Measurements from ENCODE around the gene NR3C2. TPM values are rescaled to one million over a fixed set of nuclear protein-coding genes. Genes with fewer than 3 reads are reported as not detected.

Gene NR3C2
- total and polyA plus RNA-seq, 2 of the 4 experiments (the other 2 are of a cell fraction), result 1.1 to 2.3 TPM

- no peak overlapping the region for H3K14ac ChIP-seq (replicated peaks; ENCODE audit: low read depth, low read length)
- no peak overlapping the region for H2AK9ac ChIP-seq (replicated peaks; ENCODE audit: low read depth, low read length, poor library complexity)
- H2BK15ac ChIP-seq (ENCODE audit: low read depth, low read length), result no peak overlapping the region
- no peaks in the 10 kb centered on the region for H3K36me3 ChIP-seq (ENCODE audit: control insufficient read depth, insufficient read depth, low read length)
- no peaks in the 10 kb centered on the region; the same call in 1 of the 2 replicates for H3K27me3 ChIP-seq (ENCODE audit: control insufficient read depth, insufficient read depth, low read length)
- ATAC-seq (ENCODE audit: low read depth) (no peak), DNase-seq (no peak)
- H3K27ac ChIP-seq (ENCODE audit: insufficient read depth, low read length), result no peak overlapping the region
- no peak overlapping the region for H3K9ac ChIP-seq (ENCODE audit: low read depth, low read length)
- H3K18ac ChIP-seq (ENCODE audit: low read depth, low read length), result no peak overlapping the region
- no peak overlapping the region for H4K5ac ChIP-seq (ENCODE audit: low read depth, low read length)
- no peaks in the 10 kb centered on the region for H3K79me1 ChIP-seq (ENCODE audit: low read depth in 1 of 2, low read length in 2 of 2)
- CTCF ChIA-PET, result no interaction called here
- H3K4ac ChIP-seq (ENCODE audit: low read depth, low read length), result no peak overlapping the region
- no peak overlapping the region for H4K8ac ChIP-seq (ENCODE audit: low read depth in 2 of 2, low read length in 2 of 2)
- WGBS, 2 experiments (ENCODE audit: extremely low coverage in 2 of 2, insufficient read length in 1 of 2), result no CpG with 5 or more reads among the region's 2 CpGs
- no peak overlapping the region for H2BK5ac ChIP-seq (ENCODE audit: low read depth, low read length, poor library complexity, severe bottlenecking)
- H3K23ac ChIP-seq (ENCODE audit: low read depth, low read length), result no peak overlapping the region
- no peak overlapping the region for H2AK5ac ChIP-seq (ENCODE audit: low read depth, low read length)
- no peak overlapping the region for H3K4me3 ChIP-seq (ENCODE audit: insufficient read depth, low read depth, low read length)
- no peak overlapping the region for H2AFZ ChIP-seq (replicated peaks; ENCODE audit: low read length, poor library complexity)
- no peaks in the 10 kb centered on the region for H3K9me1 ChIP-seq (ENCODE audit: insufficient read depth, low read length)
- no peak overlapping the region for H3K4me2 ChIP-seq (ENCODE audit: low read depth, low read length)
- BruUV-seq (replicated peaks), result no TSS peak
- intact Hi-C loops (cut with micrococcal nuclease), result no loop called here
- TF ChIP-seq MAFK (IDR thresholded peaks at IDR 0.05; ENCODE audit: low read depth, low read length), result no peak
- no peak for TF ChIP-seq USF2 (IDR thresholded peaks at IDR 0.05; ENCODE audit: low read depth, low read length)
- no peak for TF ChIP-seq BHLHE40 (IDR thresholded peaks at IDR 0.05; ENCODE audit: low read depth, low read length)
- TF ChIP-seq RFX5 (IDR thresholded peaks at IDR 0.05; ENCODE audit: low read depth, low read length), result no peak
- no peak for TF ChIP-seq ELK1 (IDR thresholded peaks at IDR 0.05; ENCODE audit: borderline replicate concordance, low read depth, low read length)
- TF ChIP-seq RCOR1 (IDR thresholded peaks at IDR 0.05; ENCODE audit: insufficient replicate concordance, low read length), result no peak
- TF ChIP-seq CHD1 (IDR thresholded peaks at IDR 0.05; ENCODE audit: low read depth, low read length), result no peak
- no peak for TF ChIP-seq CTCF (conservative IDR thresholded peaks at IDR 0.05; ENCODE audit: low read depth, low read length)
- no peak for TF ChIP-seq MXI1 (IDR thresholded peaks at IDR 0.05; ENCODE audit: borderline replicate concordance, low read depth, low read length)
- no peak for TF ChIP-seq FOS (IDR thresholded peaks at IDR 0.05; ENCODE audit: low read depth, low read length)
- TF ChIP-seq MAZ (IDR thresholded peaks at IDR 0.05; ENCODE audit: borderline replicate concordance, low read depth, low read length), result no peak
- TF ChIP-seq CEBPB (IDR thresholded peaks at IDR 0.05; ENCODE audit: low read depth, low read length), result no peak
- TF ChIP-seq POLR2A (IDR thresholded peaks at IDR 0.05; ENCODE audit: low read depth, low read length), result no peak
- no peak for TF ChIP-seq NFE2L2 (IDR thresholded peaks at IDR 0.05; ENCODE audit: low read depth, low read length)
- TF ChIP-seq SMC3 (IDR thresholded peaks at IDR 0.05; ENCODE audit: low read depth, low read length), result no peak
- H3K56ac ChIP-seq (ENCODE audit: extremely low read depth, insufficient read depth, low read length), result no peak overlapping the region
- POLR2A ChIA-PET (ENCODE audit: unreplicated experiment), result no interaction called here
- dilution Hi-C loops (cut with HindIII; ENCODE audit: low sequenced_read_pairs, unreplicated experiment), result no loop called here
- H4K91ac ChIP-seq (ENCODE audit: insufficient read depth, low read depth, low read length), result no peak overlapping the region
- no peaks in the 10 kb centered on the region for H3K4me1 ChIP-seq (ENCODE audit: control insufficient read depth, insufficient read depth, low read length)
- no peaks in the 10 kb centered on the region for H3K9me3 ChIP-seq (ENCODE audit: control insufficient read depth, insufficient read depth, low read length)
- no peak overlapping the region for H2BK120ac ChIP-seq (ENCODE audit: low read depth, low read length)
- in situ Hi-C loops (cut with MboI; ENCODE audit: low sequenced_read_pairs), result no loop called here
- no peak overlapping the region for H2BK20ac ChIP-seq (ENCODE audit: low read depth, low read length)
- H4K20me1 ChIP-seq (ENCODE audit: insufficient read depth, low read length), result no peaks in the 10 kb centered on the region
Observed at GRCh38 chr4:148164557-148164956, 277.7 kb downstream of the NR3C2 start.

All from IMR-90 (cell line).